Stimulated activated CD4-positive, alpha-beta T cell treated with anti-CD3 and anti-CD28 coated beads, Interleukin-12 subunit alpha, Interleukin-12 subunit beta, amount 100 ng/mL, for 24 hours (primary cell): ENCODE measurements around the gene ENDOU.

Experiments used
- DNase-seq, 2 experiments: peaks; one replicate each; pipeline ENCODE4 v3.0.0-alpha.2; 2020; ENCODE audit warnings: low read depth in 2 of 2

Gene ENDOU

GRCh38 chr12:47743311-47743860 is 18.1 kb upstream of the ENDOU start:
- DNase-seq: no peak

GRCh38 chr12:47742253-47742825 is 17.0 kb upstream of the ENDOU start:
- peak; percentile 43 to 79 for DNase-seq

DNA sequence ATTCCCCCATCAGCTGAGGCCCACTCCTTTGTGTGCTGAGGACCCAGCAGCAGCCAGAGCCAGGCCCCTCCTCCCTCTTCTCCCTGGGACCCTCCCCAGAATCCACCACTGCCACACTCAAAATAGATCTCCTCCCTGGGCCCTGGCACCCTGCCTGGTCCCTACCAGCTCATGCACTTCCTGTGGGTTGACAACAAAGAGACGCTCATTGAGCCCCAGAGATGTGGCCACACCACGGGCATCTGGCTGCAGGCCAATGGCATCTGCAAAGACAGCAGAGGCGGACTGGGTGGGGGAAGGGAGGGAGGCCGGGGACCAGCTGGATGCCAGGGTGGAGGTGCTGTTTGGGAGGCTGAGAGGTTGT is 16.0 kb upstream of the ENDOU start:
- peak in 1 of 2 experiments; percentile 26 for DNase-seq

DNA sequence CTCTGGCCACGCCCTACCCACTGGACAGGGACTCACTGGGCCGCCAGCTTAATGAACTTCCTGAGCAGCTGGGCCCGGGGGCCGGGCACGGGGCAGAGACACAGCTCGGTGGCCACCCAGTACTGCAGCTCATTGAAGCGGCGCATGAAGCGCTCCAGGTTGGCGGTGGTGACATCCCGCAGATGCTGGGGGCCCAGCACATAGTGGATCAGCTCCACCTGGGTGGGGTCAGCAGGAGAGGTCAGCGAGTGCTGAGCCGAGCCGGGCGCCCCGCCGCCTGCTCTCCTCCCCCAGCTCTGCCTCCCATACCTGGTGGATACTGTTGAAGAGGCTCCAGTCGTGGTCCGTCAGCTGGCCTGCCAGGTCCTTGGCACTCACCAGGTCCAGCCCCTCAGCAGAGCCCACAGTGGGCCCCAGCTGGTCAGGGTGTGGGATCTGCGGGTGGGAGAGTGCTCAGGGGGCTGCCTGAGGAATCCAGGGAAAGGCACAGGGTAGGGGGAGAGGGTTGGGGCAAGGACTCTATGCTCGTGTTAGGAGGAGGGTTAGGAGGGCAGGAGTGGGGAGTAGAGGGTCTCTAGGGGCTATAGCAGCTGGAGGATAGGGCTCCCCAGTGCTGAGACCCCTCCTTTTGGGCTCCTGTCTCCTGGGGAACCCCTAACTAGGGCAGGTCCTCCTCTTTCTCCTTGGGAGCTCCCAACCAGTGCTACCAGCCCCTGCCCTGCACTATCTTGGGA is 15.5 kb upstream of the ENDOU start:
- no peak for DNase-seq

DNA sequence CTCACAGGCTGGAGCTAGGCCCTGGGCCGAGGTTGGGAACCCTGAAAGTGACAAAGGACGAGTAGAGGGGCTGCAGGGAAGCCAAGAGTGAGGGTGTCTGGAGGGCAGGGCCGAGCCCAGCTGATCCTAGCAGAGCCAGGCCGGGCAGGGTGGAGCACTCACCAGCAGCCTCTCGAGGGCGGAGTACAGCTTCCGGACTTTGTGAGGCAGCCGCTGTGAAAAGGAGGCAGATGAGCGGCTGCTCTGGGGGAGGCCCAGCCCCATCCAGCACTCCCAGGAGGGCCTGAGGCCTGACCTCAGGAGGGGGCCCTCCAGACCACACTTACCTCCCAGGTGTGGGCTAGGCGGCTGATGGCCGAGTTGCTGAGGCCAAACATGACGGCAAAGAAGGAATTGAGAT is 14.7 kb upstream of the ENDOU start:
- no peak for DNase-seq

GRCh38 chr12:47739297-47739696 is 14.0 kb upstream of the ENDOU start:
- no peak for DNase-seq

GRCh38 chr12:47737936-47738594 is 12.8 kb upstream of the ENDOU start:
- no peak for DNase-seq

DNA sequence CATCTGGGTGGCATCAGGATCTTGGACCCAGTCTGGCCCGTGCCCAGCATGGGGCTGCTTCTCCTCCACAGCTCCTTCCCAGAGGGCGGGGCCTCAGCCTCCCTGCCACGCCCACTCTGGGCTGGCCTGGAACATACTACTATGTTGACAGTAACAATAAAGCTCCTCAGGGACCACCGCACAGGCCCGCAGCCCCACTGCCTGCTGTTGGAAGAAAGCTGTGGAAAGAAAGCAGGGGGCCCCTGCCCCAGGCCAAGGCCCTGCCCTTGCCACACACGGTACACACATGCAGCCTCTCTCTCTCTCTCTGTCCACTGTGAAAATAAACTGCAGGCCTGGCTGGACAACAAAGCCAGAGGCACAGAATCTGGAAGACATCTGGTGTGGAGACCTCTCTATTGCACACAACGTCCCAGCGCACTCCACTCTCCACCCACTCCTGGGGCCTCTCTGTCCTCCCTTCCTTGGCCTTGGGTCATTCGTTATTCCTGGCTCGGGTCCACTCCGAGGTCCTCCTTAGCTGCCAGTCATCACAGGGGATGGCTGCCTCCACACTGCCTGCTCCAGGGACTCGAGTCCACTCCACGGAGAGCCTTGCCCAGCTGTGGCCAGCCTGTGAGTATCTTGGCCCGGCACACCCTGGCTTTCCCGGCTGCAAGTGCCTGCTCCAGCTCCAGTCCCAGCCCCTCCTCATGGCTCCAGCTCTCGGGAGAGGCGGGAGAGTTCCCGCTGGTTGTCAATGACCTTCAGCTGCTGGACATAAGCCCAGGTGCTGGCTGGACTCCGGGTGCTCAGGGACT is 11.8 kb upstream of the ENDOU start:
- DNase-seq: no peak

GRCh38 chr12:47736216-47736615 is 10.9 kb upstream of the ENDOU start:
- DNase-seq: no peak

- no peak for DNase-seq
Observed at GRCh38 chr12:47735649-47736048, 10.4 kb upstream of the ENDOU start.

- DNase-seq: no peak
Observed at GRCh38 chr12:47734725-47735480, 9.6 kb upstream of the ENDOU start.

DNA sequence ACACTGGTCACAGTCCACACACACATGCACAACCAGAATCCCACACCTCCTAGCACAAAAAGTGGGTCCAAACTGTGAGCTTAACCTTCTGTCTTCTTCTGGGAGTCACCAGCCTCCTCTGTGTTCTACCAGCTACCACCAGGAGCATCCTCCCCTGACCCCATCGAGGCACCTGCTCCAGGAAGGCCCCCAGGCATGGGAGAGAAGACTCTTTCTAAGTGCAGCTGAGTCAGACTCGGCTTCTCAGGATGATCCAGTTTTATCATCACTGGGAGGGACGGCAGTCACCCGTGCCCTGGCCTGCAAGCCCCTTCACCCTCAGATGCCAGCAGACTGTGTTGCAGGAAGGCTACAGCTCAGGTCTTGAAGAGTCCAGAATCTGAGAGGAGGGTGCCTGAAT is 7.9 kb upstream of the ENDOU start:
- DNase-seq: no peak

DNA sequence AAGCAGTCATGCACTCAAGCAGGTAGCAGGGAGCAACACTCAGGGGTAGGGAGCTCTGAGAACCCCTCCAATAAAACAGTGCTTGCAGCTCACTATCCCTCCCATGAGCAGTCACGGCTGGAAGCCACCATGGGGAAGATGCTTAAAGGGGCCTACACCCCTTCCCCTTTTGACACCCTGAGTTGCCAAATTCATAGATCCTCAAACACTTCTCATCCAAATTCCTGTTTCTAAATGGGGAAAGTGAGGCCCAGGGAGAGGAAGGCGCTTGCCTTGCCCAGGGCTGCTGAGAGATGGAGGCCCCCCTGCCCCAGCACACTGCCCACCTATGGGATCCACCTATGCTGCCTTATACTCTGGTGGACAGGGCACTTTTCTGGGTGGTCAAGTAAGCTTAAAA is 7.2 kb upstream of the ENDOU start:
- DNase-seq: no peak

GRCh38 chr12:47731723-47732122 is 6.4 kb upstream of the ENDOU start:
- no peak for DNase-seq

GRCh38 chr12:47730341-47730744 is 5.1 kb upstream of the ENDOU start:
- no peak for DNase-seq

GRCh38 chr12:47729233-47729632 is 3.9 kb upstream of the ENDOU start:
- DNase-seq: no peak

- DNase-seq: no peak
Observed at GRCh38 chr12:47725893-47726292, 603 bp upstream of the ENDOU start.

DNA sequence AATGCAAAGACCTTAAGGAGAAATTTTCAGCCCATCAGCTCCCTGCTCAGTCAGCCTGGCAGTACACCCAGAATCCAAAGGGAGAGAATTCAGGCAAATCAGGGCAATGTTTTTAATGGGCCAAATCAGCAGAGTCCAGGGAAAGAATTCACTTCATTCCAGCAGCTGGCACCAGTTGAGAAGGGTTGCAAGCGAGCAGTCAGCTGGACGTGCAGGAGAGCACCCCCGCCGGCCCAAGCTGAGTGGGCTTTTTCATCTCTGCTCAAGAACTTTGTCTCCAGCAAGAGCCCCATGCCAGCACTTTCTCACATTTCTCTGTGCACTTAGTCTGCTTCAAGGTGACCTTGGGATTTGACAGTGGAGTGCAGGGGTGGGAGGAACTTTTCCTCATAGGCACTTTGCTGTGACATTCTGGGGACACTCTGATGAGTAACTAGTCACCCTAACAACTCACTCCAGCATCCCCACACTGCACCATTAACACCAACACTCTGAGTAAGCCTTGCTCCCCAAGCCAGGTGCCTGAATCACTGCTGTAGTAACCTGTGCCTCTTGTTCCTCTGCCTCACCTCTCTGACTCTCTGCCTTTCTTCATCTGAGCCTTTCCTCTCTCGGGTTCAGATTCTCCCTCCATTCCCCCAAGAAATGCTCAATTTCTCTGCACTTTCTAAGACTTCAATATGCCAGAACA is 2.2 kb downstream of the ENDOU start:
- DNase-seq: no peak

DNA sequence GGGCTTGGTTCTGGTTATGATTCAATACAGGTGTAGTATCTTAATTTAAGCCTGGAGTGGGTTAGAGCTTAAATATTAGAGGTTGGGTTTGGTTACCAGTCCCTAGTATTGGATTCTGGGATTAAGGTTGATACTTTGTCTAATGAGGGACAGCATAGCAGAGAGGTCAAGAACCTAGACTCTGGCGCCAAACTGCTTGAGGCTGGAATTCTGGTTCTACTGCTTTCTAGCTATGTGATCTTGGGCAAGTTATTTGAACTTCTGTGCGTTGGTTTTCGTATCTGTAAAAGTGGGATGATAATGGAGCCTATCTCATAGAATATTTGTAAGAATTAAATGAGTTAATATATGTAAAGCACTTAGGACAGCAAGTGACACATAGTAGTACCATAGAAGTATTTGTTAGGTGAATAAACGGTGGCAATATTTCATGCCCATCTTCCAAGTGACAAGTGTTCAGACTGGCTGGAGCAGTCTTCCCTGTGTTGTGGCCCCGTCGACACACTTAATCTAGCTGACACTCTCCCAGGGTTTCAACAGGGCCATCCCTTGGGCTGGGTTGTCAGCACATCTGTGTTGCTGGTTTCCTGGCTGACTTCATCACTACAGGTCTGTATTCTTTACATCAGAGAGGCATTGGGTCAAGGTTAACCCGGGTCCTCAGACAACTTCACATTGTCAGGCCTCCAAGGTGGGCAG is 3.0 kb downstream of the ENDOU start:
- no peak for DNase-seq

DNA sequence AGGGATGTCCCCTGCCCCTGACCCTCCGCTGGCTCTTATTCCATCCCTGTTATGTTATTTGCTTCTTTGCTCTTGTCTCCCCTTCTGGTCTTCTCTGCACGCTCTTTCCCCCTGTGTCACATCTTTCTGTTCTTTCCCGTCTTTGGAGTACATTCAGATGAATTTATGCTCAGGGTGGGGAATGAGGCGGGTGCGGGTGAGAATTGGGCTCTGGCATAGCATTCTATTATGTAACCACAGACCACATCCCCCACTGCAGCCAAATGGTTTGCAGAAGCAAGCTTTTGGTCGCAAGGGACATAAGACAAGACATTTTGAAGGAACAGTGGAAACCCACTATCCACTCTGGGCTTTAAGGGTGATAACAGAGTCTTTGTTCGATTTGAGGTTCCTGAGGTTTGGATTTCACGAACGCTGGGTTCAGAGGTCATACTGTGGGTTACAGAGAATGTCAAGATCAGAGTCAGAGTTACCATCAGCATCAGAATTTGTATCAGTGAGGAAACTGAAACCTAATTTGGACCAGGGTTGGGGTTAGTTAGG is 3.8 kb downstream of the ENDOU start:
- DNase-seq: no peak
